H1 (cell line): Measurements from ENCODE around the gene PPP2R2D. TPM values are rescaled to one million over a fixed set of nuclear protein-coding genes. Genes with fewer than 3 reads are reported as not detected.

ENCODE experiments used
- CTCF ChIA-PET: fragments of 300-600 bp; sonication (Branson Sonifier 250); formaldehyde crosslinking; loops from one replicate; lab custom pipeline; 2021; ENCODE audit not compliant: partially characterized antibody; lab: Charles Lee
- POLR2A ChIA-PET: fragments of 300-600 bp; sonication (Branson Sonifier 250); formaldehyde crosslinking; loops from one replicate; lab custom pipeline; 2021; ENCODE audit warnings: inconsistent platforms; ENCODE audit not compliant: partially characterized antibody; lab: Charles Lee
- DNase-seq, 2 experiments: peaks; one replicate each; pipeline versions ENCODE4 v3.0.0 to v3.0.0-alpha.2; 2010 to 2022; ENCODE audit warnings: low spot score in 2 of 2, low read depth in 1 of 2, mixed read lengths in 1 of 2
- FAIRE-seq: peaks from 2 replicates; lab custom pipeline; 2011; peaks lifted over from hg19 to GRCh38; lab: Jason Lieb, UNC
- H2AFZ ChIP-seq: 2 replicates; pipeline ENCODE4 v1.8.1; 2012; ENCODE audit warnings: low read length, inconsistent platforms
- H2AK5ac ChIP-seq: 2 replicates; pipeline ENCODE4 v1.6.1; 2013; ENCODE audit warnings: low read depth, low read length
- H2BK120ac ChIP-seq: replicated peaks from 2 replicates; pipeline ENCODE3; 2013; ENCODE audit warnings: low read depth, low read length, inconsistent platforms
- H2BK12ac ChIP-seq: 2 replicates; pipeline ENCODE4 v1.6.1; 2013; ENCODE audit warnings: low read depth, low read length
- H2BK15ac ChIP-seq: 2 replicates; pipeline ENCODE4 v1.6.1; 2013; ENCODE audit warnings: low read length
- H2BK20ac ChIP-seq: 2 replicates; pipeline ENCODE4 v1.6.1; 2013; ENCODE audit warnings: low read length
- H2BK5ac ChIP-seq: 2 replicates; pipeline ENCODE4 v1.6.1; 2013; ENCODE audit warnings: low read depth, low read length
- H3K14ac ChIP-seq: 2 replicates; pipeline ENCODE4 v1.6.1; 2013; ENCODE audit warnings: inconsistent platforms; ENCODE audit not compliant: insufficient read length
- H3K18ac ChIP-seq: 2 replicates; pipeline ENCODE4 v1.6.1; 2013; ENCODE audit warnings: low read length; ENCODE audit errors: extremely low read depth
- H3K23ac ChIP-seq: 2 replicates; pipeline ENCODE4 v1.6.1; 2013; ENCODE audit warnings: inconsistent platforms; ENCODE audit not compliant: insufficient read length
- H3K23me2 ChIP-seq: 2 replicates; pipeline ENCODE4 v1.6.1; 2013; ENCODE audit warnings: low read depth, low read length
- H3K27ac ChIP-seq: 2 replicates; pipeline ENCODE4 v1.6.1; 2011; ENCODE audit warnings: low read depth, low read length, inconsistent platforms
- H3K27me3 ChIP-seq, 4 experiments: replicated peaks in 1 of 4; 1 replicate in 1 of 4; 2 replicates in 3 of 4; pipeline versions ENCODE4 v1.6.1 to v1.8.1; 2011 to 2013; ENCODE audit warnings: low read length in 3 of 4, mild to moderate bottlenecking in 3 of 4, inconsistent platforms in 2 of 4, mixed read lengths in 2 of 4, moderate library complexity in 1 of 4; ENCODE audit not compliant: control insufficient read depth in 3 of 4, insufficient read depth in 3 of 4; ENCODE audit errors: extremely low read depth in 1 of 4
- H3K36me3 ChIP-seq, 4 experiments: 2 replicates each; pipeline versions ENCODE4 v1.6.1 to v1.8.1; 2011 to 2013; ENCODE audit warnings: mild to moderate bottlenecking in 4 of 4, low read length in 3 of 4, moderate library complexity in 2 of 4, control low read depth in 1 of 4, inconsistent platforms in 1 of 4; ENCODE audit not compliant: insufficient read depth in 4 of 4, control insufficient read depth in 2 of 4
- H3K4ac ChIP-seq: replicated peaks from 2 replicates; pipeline ENCODE3; 2013; ENCODE audit warnings: low read length, low read depth, mixed read lengths, inconsistent platforms; ENCODE audit not compliant: insufficient read length
- H3K4me1 ChIP-seq, 4 experiments: replicated peaks in 1 of 4; 1 replicate in 1 of 4; 2 replicates in 3 of 4; pipeline versions ENCODE4 v1.6.1 to v1.8.1; 2011 to 2013; ENCODE audit warnings: low read length in 3 of 4, inconsistent platforms in 2 of 4, mixed read lengths in 1 of 4; ENCODE audit not compliant: insufficient read depth in 4 of 4, control insufficient read depth in 3 of 4
- H3K4me2 ChIP-seq, 2 experiments: 2 replicates each; pipeline versions ENCODE4 v1.6.1 to v1.8.1; 2011 to 2013; ENCODE audit warnings: low read depth in 2 of 2, low read length in 2 of 2, control low read depth in 1 of 2, inconsistent platforms in 1 of 2, mild to moderate bottlenecking in 1 of 2; ENCODE audit not compliant: insufficient read depth in 1 of 2
- H3K4me3 ChIP-seq, 4 experiments: fragments of 200-600, 300-600 bp in 1 of 4; sonication (generic), shearing (Covaris generic), sonication (Bioruptor Twin) in 1 of 4; 2 replicates each; pipeline versions ENCODE4 v1.5.1 to v1.8.1; 2011 to 2016; ENCODE audit warnings: low read length in 4 of 4, low read depth in 3 of 4, control low read depth in 2 of 4, inconsistent platforms in 2 of 4, mild to moderate bottlenecking in 2 of 4, mixed read lengths in 1 of 4, moderate library complexity in 1 of 4; ENCODE audit not compliant: insufficient read depth in 2 of 4; ENCODE audit errors: extremely low read depth in 1 of 4
- H3K56ac ChIP-seq: replicated peaks from 2 replicates; pipeline ENCODE3; 2013; ENCODE audit warnings: low read depth, mild to moderate bottlenecking, mixed read lengths, low read length, inconsistent platforms; ENCODE audit not compliant: insufficient read length
- H3K79me1 ChIP-seq: 2 replicates; pipeline ENCODE4 v1.6.1; 2013; ENCODE audit warnings: low read depth, low read length, control low read depth
- H3K79me2 ChIP-seq, 2 experiments: 2 replicates each; pipeline versions ENCODE4 v1.6.1 to v1.8.1; 2012 to 2013; ENCODE audit warnings: low read length in 2 of 2, mild to moderate bottlenecking in 2 of 2, inconsistent platforms in 1 of 2; ENCODE audit not compliant: insufficient read depth in 2 of 2, control insufficient read depth in 1 of 2
- H3K9ac ChIP-seq, 4 experiments: replicated peaks in 1 of 4; 1 replicate in 1 of 4; 2 replicates in 3 of 4; pipeline versions ENCODE4 v1.6.1 to v1.8.1; 2011 to 2013; ENCODE audit warnings: low read depth in 3 of 4, low read length in 3 of 4, control low read depth in 2 of 4, mild to moderate bottlenecking in 2 of 4, moderate library complexity in 2 of 4, inconsistent platforms in 1 of 4; ENCODE audit errors: extremely low read depth in 1 of 4
- H3K9me3 ChIP-seq, 2 experiments: 2 replicates each; pipeline versions ENCODE4 v1.6.1 to v1.8.1; 2012 to 2013; ENCODE audit warnings: mild to moderate bottlenecking in 2 of 2, moderate library complexity in 2 of 2, control low read depth in 1 of 2, inconsistent platforms in 1 of 2, low read depth in 1 of 2, low read length in 1 of 2, mixed read lengths in 1 of 2; ENCODE audit not compliant: insufficient read depth in 2 of 2
- H4K20me1 ChIP-seq, 2 experiments: replicated peaks in 1 of 2; 2 replicates each; pipeline versions ENCODE3 to v1.8.1; 2011 to 2013; ENCODE audit warnings: inconsistent platforms in 2 of 2, low read length in 2 of 2, mild to moderate bottlenecking in 1 of 2; ENCODE audit not compliant: insufficient read depth in 2 of 2, control insufficient read depth in 1 of 2
- H4K5ac ChIP-seq: 2 replicates; pipeline ENCODE4 v1.6.1; 2013; ENCODE audit warnings: low read length, low read depth, mixed read lengths, inconsistent platforms; ENCODE audit not compliant: insufficient read length
- H4K8ac ChIP-seq: 2 replicates; pipeline ENCODE4 v1.8.0; 2013; ENCODE audit warnings: mild to moderate bottlenecking, moderate library complexity, low read length, inconsistent platforms; ENCODE audit not compliant: insufficient read depth; ENCODE audit errors: extremely low read depth
- H4K91ac ChIP-seq: replicated peaks from 2 replicates; pipeline ENCODE3; 2013; ENCODE audit warnings: low read length, mixed read lengths, inconsistent platforms; ENCODE audit not compliant: insufficient read length
- BRCA1 ChIP-seq: IDR thresholded peaks from 2 replicates; pipeline ENCODE4 v1.6.1; 2012; ENCODE audit warnings: low read depth, low read length, improper control_type of control experiment
- CHD2 ChIP-seq: IDR thresholded peaks from 2 replicates; pipeline ENCODE4 v1.6.1; 2012; ENCODE audit warnings: low read length, improper control_type of control experiment
- CREB1 ChIP-seq: IDR thresholded peaks from 2 replicates; pipeline ENCODE4 v1.6.1; 2012; ENCODE audit warnings: inconsistent platforms
- NRF1 ChIP-seq: IDR thresholded peaks from 2 replicates; pipeline ENCODE4 v1.6.1; 2011; ENCODE audit warnings: mild to moderate bottlenecking, low read depth, low read length, improper control_type of control experiment
- SP4 ChIP-seq: IDR thresholded peaks from 2 replicates; pipeline ENCODE4 v1.6.1; 2012; ENCODE audit warnings: low read length, inconsistent platforms
- WGBS, 2 experiments: shearing (Covaris generic) in 1 of 2; methylation state at CpG; one replicate each; pipeline versions ENCODE4 v1.1.6 to v1.1.7; 2013 to 2015; ENCODE audit warnings: low lambda C conversion rate in 2 of 2, mixed read lengths in 2 of 2, inconsistent platforms in 1 of 2, low coverage in 1 of 2, missing lambda C conversion rate in 1 of 2; ENCODE audit not compliant: insufficient replicate concordance in 2 of 2, insufficient coverage in 1 of 2, insufficient read length in 1 of 2; ENCODE audit errors: extremely low coverage in 1 of 2, missing lambda C conversion rate in 1 of 2; 5-methylcytosine and 5-hydroxymethylcytosine counted together
- polyA plus RNA-seq, 7 experiments: library from polyadenylated mRNA; depleted of rRNA in 3 of 7; stranded (reverse) in 5 of 7; unstranded in 2 of 7; fragments of >200 nt in 5 of 7; fragments of 200-250 nt in 2 of 7; gene quantifications; 1 replicate in 5 of 7; 2 replicates in 1 of 7; 4 replicates in 1 of 7; pipeline versions ENCODE4 v1.2.1 to v1.2.3, GENCODE V29; 2011 to 2013; ENCODE audit warnings: missing spikeins in 2 of 7, mixed read lengths in 2 of 7
- total RNA-seq: library from RNA; stranded (reverse); fragmentation: NEBNext Ultra II Directional; extraction: Animal tissue kit (Norgen Biotek cat#: 25700); gene quantifications from 2 replicates; pipeline ENCODE4 v1.2.1, GENCODE V29; 2021

Gene PPP2R2D
- total and polyA plus RNA-seq, 2 of the 8 experiments (the other 6 are each of a cell fraction or from before 2014, with no cell fraction given) = 25.4 to 32.8 TPM

- Histone ChIP-seq H2AFZ (no peak overlapping the region), H2BK15ac (no peak overlapping the region), H3K4ac (no peak overlapping the region), H3K4me3 (no peak overlapping the region), H2AK5ac (no peak overlapping the region), H3K18ac (no peak overlapping the region), H3K9me3 (no peaks in the 10 kb centered on the region), H3K79me1 (no peaks in the 10 kb centered on the region), H3K56ac (no peak overlapping the region), H3K9ac (no peak overlapping the region), H4K8ac (no peak overlapping the region), H3K79me2 (no peaks in the 10 kb centered on the region), H2BK20ac (no peak overlapping the region), H4K5ac (no peak overlapping the region), H3K23me2 (peaks cover 6% of the 10 kb centered on the region; the same call in 1 of the 2 replicates), H2BK120ac (no peak overlapping the region), H3K27me3 (no peaks in the 10 kb centered on the region), H4K20me1 (peaks cover 0 to 1% of the 10 kb centered on the region in 2 experiments), H2BK12ac (no peak overlapping the region), H3K23ac (no peak overlapping the region), H3K4me1 (no peaks in the 10 kb centered on the region; a peak in 1 of 7 replicates), H3K14ac (no peak overlapping the region), H3K4me2 (no peak overlapping the region), H4K91ac (no peak overlapping the region), H2BK5ac (no peak overlapping the region), H3K36me3 (no peaks in the 10 kb centered on the region), H3K27ac (no peak overlapping the region)
- FAIRE-seq (no peak), DNase-seq (no peak)
- WGBS, 2 experiments = 87% methylated on average over 22 of the region's 22 CpGs; no CpG with 5 or more reads in 1 of the 2 experiments
- ChIA-PET CTCF (interaction anchor here (0.9 to 1.2 kb wide), 3 partner anchors 13 to 45 kb away, joined by 3 to 4 read pairs (median 3); no protein-coding TSS in a partner anchor), POLR2A (no interaction called here)
- TF ChIP-seq BRCA1 (no peak), SP4 (no peak), CHD2 (no peak), NRF1 (no peak), CREB1 (no peak)
These were observed 46.1 kb upstream of the PPP2R2D start for GRCh38 chr10:131854579-131855335.
